PC-9 (cell line): ENCODE results near the gene ELAVL3.

Experiments
- EZH2 ChIP-seq: fragments of 200-600 bp; sonication (generic); IDR thresholded peaks from 2 replicates; pipeline ENCODE4 v1.8.0; 2017; ENCODE audit warnings: antibody characterized with exemption, low read depth
- TF ChIP-seq, protein P1 (sequence below): fragments of 200-600 bp; sonication (generic); conservative IDR thresholded peaks from 2 replicates; pipeline ENCODE4 v1.6.1; 2017; ENCODE audit warnings: mixed run types, antibody characterized with exemption, mild to moderate bottlenecking, moderate library complexity

DNA sequence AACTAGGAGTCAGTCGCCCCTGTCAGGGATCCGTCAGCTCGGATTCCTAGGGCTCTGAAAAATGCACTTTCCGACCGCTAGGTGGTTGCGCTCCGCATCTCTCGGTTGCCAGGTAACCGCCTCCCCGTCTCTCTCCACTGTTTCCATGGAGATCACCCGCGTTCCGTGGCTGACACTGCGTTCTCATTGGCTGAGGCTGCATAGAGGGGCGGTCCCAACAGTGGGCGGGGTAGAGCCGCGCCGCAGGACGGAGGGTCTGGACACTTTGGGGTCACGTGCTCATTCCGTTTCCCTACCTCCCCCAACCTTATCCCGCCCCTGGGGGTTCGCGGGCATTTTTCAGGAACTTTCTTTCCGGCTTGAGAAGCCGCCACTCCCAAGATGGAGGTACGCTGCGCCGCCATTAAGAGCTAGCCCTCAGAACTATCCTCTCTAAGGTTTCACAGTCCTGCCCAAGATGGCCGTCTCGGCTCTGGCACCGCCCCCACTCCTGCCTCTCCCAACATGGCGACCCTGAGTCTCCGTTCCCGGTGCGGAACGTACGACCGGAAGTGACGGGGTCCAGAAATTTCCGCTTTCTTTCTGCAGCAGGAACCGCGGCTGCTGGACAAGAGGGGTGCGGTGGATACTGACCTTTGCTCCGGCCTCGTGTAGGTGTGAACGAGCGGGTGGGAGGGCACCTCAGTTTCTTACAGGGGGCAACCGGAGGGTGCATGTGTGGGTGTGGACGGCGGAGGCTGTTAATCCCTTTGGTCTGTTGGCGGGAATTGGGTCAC is 45.6 kb downstream of the ELAVL3 start, which contains the start of the genes ODAD3 and PRKCSH:
- TF ChIP-seq, protein P1, sequence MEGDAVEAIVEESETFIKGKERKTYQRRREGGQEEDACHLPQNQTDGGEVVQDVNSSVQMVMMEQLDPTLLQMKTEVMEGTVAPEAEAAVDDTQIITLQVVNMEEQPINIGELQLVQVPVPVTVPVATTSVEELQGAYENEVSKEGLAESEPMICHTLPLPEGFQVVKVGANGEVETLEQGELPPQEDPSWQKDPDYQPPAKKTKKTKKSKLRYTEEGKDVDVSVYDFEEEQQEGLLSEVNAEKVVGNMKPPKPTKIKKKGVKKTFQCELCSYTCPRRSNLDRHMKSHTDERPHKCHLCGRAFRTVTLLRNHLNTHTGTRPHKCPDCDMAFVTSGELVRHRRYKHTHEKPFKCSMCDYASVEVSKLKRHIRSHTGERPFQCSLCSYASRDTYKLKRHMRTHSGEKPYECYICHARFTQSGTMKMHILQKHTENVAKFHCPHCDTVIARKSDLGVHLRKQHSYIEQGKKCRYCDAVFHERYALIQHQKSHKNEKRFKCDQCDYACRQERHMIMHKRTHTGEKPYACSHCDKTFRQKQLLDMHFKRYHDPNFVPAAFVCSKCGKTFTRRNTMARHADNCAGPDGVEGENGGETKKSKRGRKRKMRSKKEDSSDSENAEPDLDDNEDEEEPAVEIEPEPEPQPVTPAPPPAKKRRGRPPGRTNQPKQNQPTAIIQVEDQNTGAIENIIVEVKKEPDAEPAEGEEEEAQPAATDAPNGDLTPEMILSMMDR = peak; percentile 96
- no peak for TF ChIP-seq EZH2
